GM23338 (cell line): ENCODE data around the gene PHF8.

ENCODE experiments used
- EZH2 ChIP-seq: fragments of 200-600 bp; sonication (generic); IDR thresholded peaks from one replicate; pipeline ENCODE4 v1.8.0; 2017; ENCODE audit warnings: antibody characterized with exemption, mild to moderate bottlenecking, low read depth; ENCODE audit not compliant: unreplicated experiment
- EZH2phosphoT487 ChIP-seq: fragments of 200-600 bp; sonication (generic); IDR thresholded peaks from one replicate; pipeline ENCODE4 v1.8.1; 2018; ENCODE audit warnings: antibody characterized with exemption; ENCODE audit not compliant: unreplicated experiment
- JUNB ChIP-seq: IDR thresholded peaks from one replicate; pipeline ENCODE4 v1.6.1; 2016; ENCODE audit warnings: antibody characterized with exemption; ENCODE audit not compliant: unreplicated experiment
- POLR2AphosphoS5 ChIP-seq: IDR thresholded peaks from 2 replicates; pipeline ENCODE4 v1.6.1; 2016; ENCODE audit warnings: antibody characterized with exemption, low read depth
- TF ChIP-seq, protein P1 (sequence below), 2 experiments: fragments of 200-600 bp in 1 of 2; sonication (generic) in 1 of 2; conservative IDR thresholded peaks; 2 replicates each; pipeline versions ENCODE4 v1.5.1 to v1.6.1; 2016 to 2017; ENCODE audit warnings: antibody characterized with exemption in 2 of 2, low read depth in 2 of 2, mild to moderate bottlenecking in 2 of 2, moderate library complexity in 1 of 2
- TF ChIP-seq, protein P2 (sequence below): IDR thresholded peaks from one replicate; pipeline ENCODE4 v1.6.1; 2018; ENCODE audit warnings: antibody characterized with exemption; ENCODE audit not compliant: unreplicated experiment
- TF ChIP-seq, protein P3 (sequence below): IDR thresholded peaks from 2 replicates; pipeline ENCODE4 v1.6.1; 2016; ENCODE audit warnings: antibody characterized with exemption

DNA sequence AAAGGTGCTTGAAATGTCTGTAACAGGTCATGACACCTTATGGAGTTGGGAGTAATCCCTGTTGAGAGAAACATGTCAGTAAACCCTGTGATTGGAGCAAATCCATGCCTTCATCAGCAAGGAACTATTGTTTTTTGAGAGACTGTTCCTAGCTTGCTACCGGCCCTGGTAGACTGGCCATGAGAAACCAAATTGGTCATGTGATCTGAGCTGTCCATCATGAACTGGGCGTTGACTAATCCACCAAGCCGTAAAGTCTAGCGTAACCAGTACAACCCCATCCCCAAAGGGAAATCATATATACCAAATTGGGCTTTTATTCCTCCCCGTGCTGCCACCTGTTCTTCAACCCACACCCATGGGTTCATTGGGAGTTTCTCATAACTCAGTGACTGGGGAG is 143.7 kb downstream of the PHF8 start:
- no peak for TF ChIP-seq POLR2AphosphoS5
- TF ChIP-seq, protein P1, sequence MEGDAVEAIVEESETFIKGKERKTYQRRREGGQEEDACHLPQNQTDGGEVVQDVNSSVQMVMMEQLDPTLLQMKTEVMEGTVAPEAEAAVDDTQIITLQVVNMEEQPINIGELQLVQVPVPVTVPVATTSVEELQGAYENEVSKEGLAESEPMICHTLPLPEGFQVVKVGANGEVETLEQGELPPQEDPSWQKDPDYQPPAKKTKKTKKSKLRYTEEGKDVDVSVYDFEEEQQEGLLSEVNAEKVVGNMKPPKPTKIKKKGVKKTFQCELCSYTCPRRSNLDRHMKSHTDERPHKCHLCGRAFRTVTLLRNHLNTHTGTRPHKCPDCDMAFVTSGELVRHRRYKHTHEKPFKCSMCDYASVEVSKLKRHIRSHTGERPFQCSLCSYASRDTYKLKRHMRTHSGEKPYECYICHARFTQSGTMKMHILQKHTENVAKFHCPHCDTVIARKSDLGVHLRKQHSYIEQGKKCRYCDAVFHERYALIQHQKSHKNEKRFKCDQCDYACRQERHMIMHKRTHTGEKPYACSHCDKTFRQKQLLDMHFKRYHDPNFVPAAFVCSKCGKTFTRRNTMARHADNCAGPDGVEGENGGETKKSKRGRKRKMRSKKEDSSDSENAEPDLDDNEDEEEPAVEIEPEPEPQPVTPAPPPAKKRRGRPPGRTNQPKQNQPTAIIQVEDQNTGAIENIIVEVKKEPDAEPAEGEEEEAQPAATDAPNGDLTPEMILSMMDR (conservative IDR thresholded peaks at IDR 0.05; ENCODE audit: low read depth in 2 of 2): no peak
- TF ChIP-seq JUNB: no peak
- TF ChIP-seq, protein P2, sequence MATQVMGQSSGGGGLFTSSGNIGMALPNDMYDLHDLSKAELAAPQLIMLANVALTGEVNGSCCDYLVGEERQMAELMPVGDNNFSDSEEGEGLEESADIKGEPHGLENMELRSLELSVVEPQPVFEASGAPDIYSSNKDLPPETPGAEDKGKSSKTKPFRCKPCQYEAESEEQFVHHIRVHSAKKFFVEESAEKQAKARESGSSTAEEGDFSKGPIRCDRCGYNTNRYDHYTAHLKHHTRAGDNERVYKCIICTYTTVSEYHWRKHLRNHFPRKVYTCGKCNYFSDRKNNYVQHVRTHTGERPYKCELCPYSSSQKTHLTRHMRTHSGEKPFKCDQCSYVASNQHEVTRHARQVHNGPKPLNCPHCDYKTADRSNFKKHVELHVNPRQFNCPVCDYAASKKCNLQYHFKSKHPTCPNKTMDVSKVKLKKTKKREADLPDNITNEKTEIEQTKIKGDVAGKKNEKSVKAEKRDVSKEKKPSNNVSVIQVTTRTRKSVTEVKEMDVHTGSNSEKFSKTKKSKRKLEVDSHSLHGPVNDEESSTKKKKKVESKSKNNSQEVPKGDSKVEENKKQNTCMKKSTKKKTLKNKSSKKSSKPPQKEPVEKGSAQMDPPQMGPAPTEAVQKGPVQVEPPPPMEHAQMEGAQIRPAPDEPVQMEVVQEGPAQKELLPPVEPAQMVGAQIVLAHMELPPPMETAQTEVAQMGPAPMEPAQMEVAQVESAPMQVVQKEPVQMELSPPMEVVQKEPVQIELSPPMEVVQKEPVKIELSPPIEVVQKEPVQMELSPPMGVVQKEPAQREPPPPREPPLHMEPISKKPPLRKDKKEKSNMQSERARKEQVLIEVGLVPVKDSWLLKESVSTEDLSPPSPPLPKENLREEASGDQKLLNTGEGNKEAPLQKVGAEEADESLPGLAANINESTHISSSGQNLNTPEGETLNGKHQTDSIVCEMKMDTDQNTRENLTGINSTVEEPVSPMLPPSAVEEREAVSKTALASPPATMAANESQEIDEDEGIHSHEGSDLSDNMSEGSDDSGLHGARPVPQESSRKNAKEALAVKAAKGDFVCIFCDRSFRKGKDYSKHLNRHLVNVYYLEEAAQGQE: no peak
- TF ChIP-seq, protein P3, sequence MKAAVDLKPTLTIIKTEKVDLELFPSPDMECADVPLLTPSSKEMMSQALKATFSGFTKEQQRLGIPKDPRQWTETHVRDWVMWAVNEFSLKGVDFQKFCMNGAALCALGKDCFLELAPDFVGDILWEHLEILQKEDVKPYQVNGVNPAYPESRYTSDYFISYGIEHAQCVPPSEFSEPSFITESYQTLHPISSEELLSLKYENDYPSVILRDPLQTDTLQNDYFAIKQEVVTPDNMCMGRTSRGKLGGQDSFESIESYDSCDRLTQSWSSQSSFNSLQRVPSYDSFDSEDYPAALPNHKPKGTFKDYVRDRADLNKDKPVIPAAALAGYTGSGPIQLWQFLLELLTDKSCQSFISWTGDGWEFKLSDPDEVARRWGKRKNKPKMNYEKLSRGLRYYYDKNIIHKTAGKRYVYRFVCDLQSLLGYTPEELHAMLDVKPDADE: no peak
- no peak for TF ChIP-seq EZH2phosphoT487
- TF ChIP-seq EZH2: no peak
